Nasal cavity respiratory epithelium epithelial cell of viscerocranial mucosa (primary cell): Measurements from ENCODE around the gene MC5R. TPM values are rescaled to one million over a fixed set of nuclear protein-coding genes. Genes with fewer than 3 reads are reported as not detected.

Experiments
- total RNA-seq: library from RNA; depleted of rRNA; stranded (reverse); fragments of >200 nt; gene quantifications from 2 replicates; pipeline ENCODE4 v1.2.3, GENCODE V29; 2014

MC5R gene
- not detected in 2 replicates for total RNA-seq

GRCh38 chr18:13823707-13824395, at the start of gene MC5R:
TSS of gene MC5R (plus strand) at chr18:13824149. CDS start at chr18:13825766, 1,617 bp downstream.

Other genes with a start within 250 kb of the MC5R start
- 56.7 and 98.0 TPM in 2 replicates for gene FAM210A, start 97.6 kb upstream of the MC5R start, total RNA-seq
- gene RNMT, start 97.5 kb upstream of the MC5R start, total RNA-seq, result 42.0 and 58.2 TPM in 2 replicates
- gene MC2R, start 91.4 kb downstream of the MC5R start, total RNA-seq, result not detected in 2 replicates